ENCODE measurements around the gene B4GALT2.

Gene B4GALT2, protein sequence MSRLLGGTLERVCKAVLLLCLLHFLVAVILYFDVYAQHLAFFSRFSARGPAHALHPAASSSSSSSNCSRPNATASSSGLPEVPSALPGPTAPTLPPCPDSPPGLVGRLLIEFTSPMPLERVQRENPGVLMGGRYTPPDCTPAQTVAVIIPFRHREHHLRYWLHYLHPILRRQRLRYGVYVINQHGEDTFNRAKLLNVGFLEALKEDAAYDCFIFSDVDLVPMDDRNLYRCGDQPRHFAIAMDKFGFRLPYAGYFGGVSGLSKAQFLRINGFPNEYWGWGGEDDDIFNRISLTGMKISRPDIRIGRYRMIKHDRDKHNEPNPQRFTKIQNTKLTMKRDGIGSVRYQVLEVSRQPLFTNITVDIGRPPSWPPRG

DNA sequence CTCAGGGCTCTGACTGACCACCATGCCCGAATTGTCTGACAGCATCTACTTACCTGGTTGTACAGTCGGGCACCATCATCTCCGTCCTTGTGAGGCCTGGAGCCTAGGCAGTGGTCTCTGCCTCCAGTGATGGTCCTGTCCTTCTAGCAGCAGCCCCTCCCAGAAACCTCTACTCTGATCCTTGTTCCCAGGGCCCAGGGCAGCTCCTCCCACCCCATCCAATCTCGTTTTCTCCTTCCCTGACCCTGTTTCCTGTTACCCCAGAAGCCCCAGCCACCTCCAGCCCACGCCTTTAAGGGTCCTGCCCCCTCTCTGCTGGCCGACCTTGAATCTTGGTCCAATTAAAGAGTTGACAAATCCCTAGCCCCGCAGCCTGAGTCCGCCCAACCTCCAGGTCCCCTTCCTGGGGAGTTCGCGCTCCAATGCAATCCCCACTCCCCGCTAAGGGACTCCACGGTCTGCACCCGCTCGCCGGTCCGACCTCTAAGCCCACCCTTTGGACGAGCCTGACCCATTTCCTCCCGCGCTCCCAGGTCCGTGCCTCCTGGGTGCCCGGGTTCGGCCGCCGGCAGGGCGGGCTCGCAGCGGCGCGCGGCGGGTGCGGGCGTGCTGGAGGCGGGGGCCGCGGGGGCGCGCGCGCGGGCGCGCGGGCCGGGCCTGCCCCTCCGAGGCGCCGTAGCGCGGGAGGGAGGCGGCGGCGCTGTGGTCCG is at the start of gene B4GALT2:
TSS of gene B4GALT2 (plus strand) at position 660 of the 710 bp plus-strand sequence. CDS start 1,951 bp downstream, outside the sequence.
- DNase-seq = peak; percentile 42

DNA sequence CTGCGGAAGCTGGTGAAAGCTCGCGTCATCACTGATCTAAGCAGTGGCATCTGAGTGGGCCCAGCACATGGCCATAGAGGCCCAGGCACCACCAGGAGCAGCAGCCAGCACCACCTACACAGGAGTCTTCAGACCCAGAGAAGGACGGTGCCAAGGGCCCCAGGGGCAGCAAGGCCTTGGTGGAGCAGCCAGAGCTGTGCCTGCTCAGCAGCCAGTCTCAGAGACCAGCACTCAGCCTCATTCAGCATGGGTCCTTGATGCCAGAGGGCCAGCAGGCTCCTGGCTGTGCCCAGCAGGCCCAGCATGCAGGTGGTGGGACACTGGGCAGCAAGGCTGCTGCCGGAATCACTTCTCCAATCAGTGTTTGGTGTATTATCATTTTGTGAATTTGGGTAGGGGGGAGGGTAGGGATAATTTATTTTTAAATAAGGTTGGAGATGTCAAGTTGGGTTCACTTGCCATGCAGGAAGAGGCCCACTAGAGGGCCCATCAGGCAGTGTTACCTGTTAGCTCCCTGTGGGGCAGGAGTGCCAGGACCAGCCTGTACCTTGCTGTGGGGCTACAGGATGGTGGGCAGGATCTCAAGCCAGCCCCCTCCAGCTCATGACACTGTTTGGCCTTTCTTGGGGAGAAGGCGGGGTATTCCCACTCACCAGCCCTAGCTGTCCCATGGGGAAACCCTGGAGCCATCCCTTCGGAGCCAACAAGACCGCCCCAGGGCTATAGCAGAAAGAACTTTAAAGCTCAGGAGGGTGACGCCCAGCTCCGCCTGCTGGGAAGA is 48.7 kb upstream of the B4GALT2 start:
- DNase-seq = no peak

DNA sequence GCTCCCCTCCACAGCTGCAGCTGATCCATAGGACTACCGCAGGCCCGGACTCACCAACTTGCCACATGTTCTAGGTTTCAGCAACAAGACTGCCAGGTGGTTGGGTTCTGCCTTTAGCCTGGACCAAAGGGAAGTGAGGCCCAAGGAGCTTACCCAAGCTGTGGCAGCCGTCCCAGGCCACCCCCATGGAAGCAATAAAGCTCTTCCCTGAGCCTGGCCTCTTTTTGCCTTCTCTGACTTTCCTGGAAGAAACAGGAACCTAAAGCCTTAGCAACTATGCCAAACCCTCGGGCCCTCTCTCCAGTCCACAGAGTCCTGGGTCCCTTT is 48.1 kb upstream of the B4GALT2 start:
- DNase-seq = no peak

DNA sequence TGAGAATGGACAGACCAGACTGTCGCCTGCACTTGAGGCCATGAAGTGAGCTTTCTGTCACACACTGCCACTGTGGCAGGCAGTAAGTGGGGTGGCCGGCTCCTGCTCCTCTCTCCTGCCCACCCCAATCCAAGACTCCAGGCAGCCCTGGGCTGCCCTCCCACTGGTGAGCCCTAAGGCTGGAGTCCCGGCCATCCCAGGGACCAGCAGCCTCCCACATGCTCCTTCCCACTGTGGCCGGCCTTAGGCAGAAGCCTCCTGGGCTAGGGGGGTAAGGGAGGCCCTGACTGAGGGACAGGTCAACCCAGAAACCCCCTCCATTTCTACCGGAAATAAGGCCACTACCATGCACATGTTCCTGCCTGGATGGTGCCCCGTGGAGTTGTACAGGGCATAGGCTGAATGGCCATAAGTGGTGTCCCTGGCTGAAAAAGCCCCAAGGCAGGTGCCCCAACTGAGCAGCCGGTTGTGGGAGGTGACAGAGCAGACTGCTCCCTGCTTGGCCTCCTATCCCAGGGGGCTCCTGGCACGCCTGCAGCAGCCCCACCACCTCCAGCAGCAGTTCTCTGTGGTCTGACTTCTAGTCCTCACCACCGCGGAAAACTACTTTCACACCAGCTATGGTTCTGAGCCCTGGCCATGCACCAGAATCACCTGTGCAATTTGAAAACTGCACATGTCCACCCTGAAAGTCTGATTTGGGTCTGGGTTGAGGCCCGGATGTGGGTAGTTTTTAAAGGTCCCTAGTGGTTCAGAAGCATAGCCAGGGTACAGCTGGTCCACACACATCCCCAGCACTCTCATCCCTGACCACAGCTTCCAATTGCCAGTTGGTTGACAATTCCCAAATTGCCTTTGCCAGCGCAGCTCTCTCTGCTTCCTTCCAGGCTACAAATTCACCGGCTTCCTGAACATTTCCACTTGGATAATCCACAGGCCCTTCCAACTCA is 47.0 kb upstream of the B4GALT2 start:
- DNase-seq = no peak

DNA sequence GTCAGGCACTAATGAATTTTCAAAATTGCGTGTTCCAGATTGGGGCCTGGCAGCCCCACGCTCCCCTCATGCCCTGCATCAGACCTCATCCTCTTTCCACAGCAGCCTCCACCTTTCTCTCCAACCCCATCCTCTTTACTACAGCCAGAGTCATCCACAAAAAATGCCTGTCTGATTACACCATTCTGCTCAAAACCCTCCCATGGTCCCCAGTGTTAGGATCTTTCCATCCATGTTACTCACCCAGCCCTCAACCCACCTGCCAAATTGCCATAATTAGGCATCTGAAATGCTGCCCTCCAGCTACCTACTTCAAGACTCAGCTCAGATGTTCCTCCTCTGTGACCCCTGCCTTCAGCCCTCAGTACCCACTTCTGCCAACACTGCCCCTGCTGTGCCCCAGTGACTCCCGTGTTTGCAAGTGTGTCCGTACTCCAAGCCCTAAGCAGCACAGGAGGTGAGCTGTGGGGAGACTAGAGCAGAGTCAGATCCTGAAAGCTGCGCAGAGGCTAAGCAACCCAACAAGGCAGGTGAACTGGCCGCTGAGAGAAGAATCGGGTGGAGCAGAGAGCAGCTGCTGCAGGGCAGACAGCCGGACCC is 46.1 kb upstream of the B4GALT2 start:
- DNase-seq = peak; percentile 65

DNA sequence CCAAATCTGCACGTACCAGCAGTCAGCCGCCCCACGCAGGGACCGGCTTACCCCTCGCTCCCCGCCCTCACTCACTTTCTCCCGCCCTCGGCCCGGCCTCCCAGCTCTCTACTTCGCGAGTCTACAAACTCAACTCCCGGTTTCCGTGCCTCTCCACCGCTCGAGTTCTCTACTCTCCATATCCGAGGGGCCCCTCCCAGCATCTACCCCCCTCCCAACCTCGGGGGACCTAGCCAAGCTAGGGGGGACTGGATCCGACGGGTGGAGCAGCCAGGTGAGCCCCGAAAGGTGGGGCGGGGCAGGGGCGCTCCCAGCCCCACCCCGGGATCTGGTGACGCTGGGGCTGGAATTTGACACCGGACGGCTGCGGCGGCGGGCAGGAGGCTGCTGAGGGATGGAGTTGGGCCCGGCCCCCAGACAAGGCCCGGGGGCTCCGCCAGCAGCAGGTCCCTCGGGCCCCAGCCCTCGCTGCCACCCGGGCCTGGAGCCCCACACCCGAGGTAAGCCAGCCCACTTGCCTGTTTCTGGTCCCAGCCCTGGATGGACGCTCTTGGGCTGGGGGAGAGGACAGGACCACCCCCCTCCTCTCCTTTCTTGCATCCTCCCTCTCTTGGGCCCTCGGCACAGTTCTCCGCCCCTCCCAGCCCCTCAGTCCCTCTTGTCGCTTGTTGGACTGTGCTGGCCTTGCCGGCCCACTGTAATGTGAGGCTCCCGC is 45.5 kb upstream of the B4GALT2 start, which contains the start of gene ARTN:
TSS of gene ARTN (plus strand) at position 416 of the 715 bp plus-strand sequence. CDS start 1,856 bp downstream, outside the sequence.
- no peak for DNase-seq

DNA sequence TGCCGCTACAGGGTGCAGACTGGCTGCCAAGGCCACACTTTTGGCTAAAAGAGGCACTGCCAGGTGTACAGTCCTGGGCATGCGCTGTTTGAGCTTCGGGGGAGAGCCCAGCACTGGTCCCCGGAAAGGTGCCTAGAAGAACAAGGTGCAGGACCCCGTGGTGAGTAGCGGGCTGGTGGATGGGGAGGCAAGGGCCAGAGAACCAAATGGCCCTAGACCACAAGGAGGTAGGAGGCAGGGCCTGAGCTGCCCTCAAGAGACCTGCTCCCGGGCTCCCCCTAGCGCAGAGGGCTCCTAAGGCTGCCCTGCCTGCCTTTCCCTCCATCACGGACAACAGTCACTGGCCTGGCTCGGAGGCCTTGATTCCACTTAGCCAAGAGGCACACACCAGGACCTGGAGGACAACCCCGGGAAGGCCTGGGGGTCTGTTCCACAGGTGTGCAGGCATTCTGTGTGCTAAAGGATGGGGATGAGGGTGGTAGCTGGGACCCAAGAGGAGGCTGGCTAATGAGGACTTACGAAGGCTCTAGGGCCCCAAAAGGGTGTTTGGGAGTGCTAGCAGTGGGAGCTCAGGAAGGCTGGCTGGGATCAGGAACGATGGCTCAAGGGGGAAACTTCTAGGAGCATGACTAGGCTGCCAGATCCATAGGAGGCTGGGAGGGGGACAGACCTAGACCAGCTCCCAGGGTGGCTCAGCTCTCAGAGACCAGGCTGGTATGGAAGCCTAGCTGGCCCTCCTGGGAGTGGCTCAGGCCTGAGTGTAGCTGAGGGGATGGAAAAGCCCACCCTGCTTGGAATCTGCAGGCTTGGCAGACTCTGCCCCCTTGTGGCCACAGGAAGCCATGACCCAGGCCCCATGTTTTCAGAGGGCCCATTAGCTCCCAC is 44.7 kb upstream of the B4GALT2 start:
- DNase-seq = peak; percentile 48

DNA sequence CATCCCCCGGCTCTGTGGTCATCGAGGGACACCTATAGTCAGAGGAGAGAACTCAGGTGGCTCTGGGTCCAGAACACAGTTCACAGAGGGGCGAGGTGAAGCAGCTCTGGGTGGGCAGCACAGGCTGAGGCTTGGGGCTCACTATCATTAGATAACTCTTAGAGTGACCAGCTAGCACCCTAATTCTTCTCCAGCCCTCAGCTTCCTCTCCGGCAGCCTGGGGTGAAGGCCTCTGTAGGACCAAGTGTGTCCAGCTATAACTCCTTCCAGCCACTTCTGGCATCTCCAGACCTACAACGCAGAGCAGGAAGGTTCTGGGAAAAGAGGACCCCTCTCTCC is 44.1 kb upstream of the B4GALT2 start:
- DNase-seq = no peak

DNA sequence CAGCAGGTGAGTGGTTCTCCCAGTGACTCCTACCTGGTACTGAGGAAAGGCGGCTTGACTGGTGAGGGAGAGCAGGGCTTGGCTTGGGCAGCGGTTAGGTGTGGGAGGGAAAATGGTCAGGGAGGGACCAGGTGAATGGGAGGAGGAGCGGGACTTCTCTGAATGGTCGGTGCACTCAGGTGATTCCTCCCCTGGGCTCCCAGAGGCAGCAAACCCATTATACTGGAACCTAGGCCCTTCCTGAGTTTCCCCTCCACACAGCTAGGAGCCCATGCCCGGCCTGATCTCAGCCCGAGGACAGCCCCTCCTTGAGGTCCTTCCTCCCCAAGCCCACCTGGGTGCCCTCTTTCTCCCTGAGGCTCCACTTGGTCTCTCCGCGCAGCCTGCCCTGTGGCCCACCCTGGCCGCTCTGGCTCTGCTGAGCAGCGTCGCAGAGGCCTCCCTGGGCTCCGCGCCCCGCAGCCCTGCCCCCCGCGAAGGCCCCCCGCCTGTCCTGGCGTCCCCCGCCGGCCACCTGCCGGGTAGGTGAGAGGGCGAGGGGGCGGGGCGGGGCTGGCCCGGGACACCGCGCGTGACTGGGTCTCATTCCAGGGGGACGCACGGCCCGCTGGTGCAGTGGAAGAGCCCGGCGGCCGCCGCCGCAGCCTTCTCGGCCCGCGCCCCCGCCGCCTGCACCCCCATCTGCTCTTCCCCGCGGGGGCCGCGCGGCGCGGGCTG is 43.1 kb upstream of the B4GALT2 start:
- no peak for DNase-seq

DNA sequence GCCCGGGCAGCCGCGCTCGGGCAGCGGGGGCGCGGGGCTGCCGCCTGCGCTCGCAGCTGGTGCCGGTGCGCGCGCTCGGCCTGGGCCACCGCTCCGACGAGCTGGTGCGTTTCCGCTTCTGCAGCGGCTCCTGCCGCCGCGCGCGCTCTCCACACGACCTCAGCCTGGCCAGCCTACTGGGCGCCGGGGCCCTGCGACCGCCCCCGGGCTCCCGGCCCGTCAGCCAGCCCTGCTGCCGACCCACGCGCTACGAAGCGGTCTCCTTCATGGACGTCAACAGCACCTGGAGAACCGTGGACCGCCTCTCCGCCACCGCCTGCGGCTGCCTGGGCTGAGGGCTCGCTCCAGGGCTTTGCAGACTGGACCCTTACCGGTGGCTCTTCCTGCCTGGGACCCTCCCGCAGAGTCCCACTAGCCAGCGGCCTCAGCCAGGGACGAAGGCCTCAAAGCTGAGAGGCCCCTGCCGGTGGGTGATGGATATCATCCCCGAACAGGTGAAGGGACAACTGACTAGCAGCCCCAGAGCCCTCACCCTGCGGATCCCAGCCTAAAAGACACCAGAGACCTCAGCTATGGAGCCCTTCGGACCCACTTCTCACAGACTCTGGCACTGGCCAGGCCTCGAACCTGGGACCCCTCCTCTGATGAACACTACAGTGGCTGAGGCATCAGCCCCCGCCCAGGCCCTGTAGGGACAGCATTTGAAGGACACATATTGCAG is 42.4 kb upstream of the B4GALT2 start:
- no peak for DNase-seq

DNA sequence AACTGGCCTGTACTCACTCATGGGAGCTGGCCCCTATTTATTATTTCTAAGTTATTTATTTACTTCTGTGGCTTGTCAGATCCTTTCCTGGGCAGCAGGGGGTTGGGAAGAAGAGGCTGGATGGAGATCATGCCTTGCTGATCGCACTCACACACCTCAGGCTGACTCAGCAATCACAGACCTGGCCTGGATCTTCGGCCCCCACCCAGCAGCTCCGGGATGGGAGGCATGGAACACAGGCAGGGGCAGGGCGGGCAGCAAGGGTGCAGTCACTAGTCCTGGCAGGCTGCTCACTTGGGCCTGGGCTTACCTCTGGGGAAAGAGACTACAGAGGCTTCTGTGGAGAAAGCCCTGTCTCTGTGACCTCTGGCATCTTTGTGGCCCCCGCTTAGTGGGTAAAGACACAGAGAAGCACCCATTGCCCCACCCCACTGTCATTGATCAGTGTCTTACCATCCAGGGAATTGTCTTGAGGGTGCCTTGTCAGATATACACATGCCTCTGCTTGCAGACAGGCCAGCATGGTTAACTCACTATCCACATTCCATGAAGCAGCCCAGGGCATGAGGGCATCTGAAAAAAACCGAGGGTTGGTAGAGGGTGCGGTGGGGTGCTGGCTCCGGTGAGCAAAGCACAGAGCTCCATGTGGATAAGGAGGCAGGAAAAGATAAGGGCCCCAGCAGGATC is 41.7 kb upstream of the B4GALT2 start:
- peak; percentile 0 for DNase-seq

DNA sequence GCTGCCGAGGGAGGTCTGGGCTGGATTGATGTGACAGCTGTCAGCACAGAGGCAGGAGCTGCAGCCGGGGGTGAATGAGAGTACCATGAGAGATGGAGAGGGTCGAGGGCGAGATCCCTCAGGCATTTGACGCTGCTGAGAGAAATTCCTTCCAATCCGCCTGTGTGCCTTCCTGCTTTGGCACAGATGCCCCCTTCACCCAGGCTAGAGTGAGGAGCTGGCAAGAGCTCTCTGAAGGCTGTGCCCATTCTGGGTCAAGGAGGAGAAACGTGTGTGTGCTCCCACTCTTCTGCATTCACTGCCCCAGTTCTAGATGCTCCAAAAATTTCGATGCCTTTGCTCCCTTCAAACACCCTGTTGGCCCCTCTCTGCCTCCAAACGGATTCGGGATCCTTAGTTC is 40.6 kb upstream of the B4GALT2 start:
- no peak for DNase-seq

DNA sequence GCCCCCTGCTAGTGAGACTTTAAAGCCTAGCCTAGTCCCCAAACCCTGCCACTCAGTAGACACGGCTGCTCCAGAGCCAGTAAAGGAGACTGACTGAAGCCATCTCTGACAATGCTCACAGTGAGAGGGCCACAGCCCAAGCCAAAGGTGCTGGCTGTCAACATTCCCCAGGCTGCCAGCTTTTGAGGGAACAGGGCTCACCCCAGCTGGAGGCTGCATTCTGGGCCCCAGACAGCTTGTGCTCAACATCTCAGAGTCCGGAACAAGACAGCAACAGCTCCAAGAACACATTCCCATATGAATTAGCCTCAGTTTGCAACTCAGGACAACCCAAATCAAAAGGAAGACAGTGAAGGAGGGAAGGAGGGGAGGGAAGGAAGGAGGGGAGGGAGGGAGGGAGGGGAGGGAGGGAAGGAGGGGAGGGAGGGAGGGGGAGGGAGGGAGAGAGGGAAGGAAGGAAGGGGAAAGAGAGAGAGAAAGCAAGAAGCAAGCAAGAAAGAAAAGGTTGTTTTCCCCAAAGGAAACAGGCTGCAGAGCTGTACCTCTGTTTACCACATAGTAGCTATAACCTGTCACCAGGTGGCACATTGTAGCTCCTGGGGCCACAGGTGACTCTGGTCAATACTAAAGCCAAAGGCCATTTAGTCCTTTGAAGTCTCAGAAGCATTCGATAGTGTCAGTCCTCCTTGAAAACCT is 40.0 kb upstream of the B4GALT2 start:
- peak; percentile 0 for DNase-seq

DNA sequence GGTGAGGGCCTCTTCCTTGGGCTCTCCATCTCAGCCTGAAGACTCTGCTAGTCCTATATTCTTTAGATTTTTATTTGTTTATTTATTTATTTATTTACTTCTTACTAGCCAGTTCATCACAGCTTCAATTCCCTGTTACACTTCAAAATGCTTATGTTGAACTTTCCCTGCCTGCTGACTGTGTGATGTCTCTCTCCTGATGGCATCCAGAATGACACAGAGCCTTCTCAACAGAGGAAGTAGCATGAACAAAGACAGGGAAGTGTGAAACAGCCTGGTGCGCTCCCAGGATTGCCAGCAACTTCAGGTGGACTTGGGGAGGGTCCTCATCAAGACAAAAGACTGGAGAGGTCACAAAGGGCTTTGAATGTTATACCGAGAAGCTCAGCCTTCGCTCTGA is 36.6 kb upstream of the B4GALT2 start:
- no peak for DNase-seq

DNA sequence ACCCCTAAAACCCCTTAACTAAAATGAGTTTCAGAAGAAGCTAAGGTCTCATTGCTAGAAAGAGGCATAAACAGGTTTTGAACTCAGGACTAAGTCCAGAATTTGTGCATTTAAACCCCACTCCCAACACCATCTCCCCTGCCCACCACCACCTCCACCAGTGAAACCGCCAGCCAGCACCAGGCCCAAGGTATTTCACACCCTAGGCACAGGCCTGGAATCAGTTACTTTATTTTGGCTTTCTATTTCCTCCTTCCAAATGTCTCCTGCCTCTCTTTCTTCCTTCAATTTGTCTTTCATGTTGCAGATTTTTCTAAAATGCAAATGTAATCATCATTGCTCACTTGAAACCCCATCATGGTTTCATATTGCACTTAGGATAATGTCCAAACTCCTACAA is 34.1 kb upstream of the B4GALT2 start:
- no peak for DNase-seq

DNA sequence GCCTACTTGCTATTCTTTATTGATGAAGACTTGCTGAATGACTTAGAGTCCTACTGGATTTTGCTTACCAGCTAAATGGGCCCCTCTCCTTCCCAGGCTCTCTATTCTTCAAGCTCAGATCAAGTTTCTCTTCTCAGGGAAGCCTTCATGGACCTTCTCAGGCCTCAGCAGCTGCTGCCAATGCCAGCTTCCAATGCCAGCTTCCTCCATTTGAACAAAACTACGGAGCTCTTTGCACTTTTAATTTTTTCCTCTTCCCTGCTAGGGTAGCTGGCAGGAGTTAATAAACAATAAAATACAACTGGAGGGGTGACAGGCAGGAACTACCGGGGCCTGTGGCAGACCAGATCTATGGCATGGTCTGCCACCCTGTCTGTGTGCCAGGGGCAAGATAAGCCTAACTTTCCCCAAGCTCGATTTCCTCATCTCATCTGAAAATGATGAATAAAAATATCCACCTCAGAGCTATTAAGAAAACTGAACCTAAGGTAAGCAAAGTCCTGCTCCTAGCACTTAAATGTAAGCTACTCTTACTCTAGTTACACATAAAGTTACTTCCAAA is 33.3 kb upstream of the B4GALT2 start:
- no peak for DNase-seq
